A549 (cell line): ENCODE data around the gene CLMN.

ENCODE experiments used
- CTCF ChIP-seq: fragments of >200 bp; sonication (Bioruptor Twin); formaldehyde crosslinking; IDR thresholded peaks from 3 replicates; pipeline ENCODE4 v1.5.1; 2016
- FOSL2 ChIP-seq, 2 experiments: fragments of 450-650 bp in 1 of 2; fragments of >200 bp in 1 of 2; sonication (Bioruptor Twin) in 1 of 2; formaldehyde crosslinking; IDR thresholded peaks; 2 replicates each; pipeline versions ENCODE4 v1.5.0 to v1.6.1; 2016 to 2020; ENCODE audit warnings: mild to moderate bottlenecking in 1 of 2, moderate library complexity in 1 of 2
- HDAC2 ChIP-seq: fragments of 200-600 bp; sonication (generic); IDR thresholded peaks from 2 replicates; pipeline ENCODE4 v1.6.1; 2016
- POLR2A ChIP-seq: IDR thresholded peaks from 2 replicates; pipeline ENCODE4 v1.6.1; 2012; ENCODE audit warnings: mild to moderate bottlenecking, low read length
- POLR2AphosphoS2 ChIP-seq: conservative IDR thresholded peaks from 2 replicates; pipeline ENCODE4 v1.6.1; 2012; ENCODE audit warnings: low read length, improper control_type of control experiment, inconsistent platforms
- RCOR1 ChIP-seq: fragments of 150-350 bp; IDR thresholded peaks from 2 replicates; pipeline ENCODE4 v1.6.1; 2014; ENCODE audit warnings: antibody characterized with exemption, low read length, low read depth
- REST ChIP-seq: fragments of 200-600 bp; sonication (generic); IDR thresholded peaks from 2 replicates; pipeline ENCODE4 v1.6.1; 2016; ENCODE audit warnings: antibody characterized with exemption, mild to moderate bottlenecking, moderate library complexity

GRCh38 chr14:95273001-95273978 is 46.4 kb downstream of the CLMN start:
- TF ChIP-seq REST (no peak), CTCF (no peak), HDAC2 (no peak), FOSL2 (IDR thresholded peaks at IDR 0.05) (no peak), FOSL2 (CRISPR knock-in tag; IDR thresholded peaks at IDR 0.05) (no peak), POLR2AphosphoS2 (no peak), POLR2A (no peak), RCOR1 (no peak)
